Keratinocyte (primary cell): Measurements from ENCODE around the gene TRPC4AP. TPM values are rescaled to one million over a fixed set of nuclear protein-coding genes. Genes with fewer than 3 reads are reported as not detected.

Experiments used
- DNase-seq: peaks from one replicate; pipeline ENCODE4 v3.0.0-alpha.2; 2011; ENCODE audit warnings: low read depth, missing footprints, low spot score
- FAIRE-seq: peaks from 2 replicates; lab custom pipeline; 2011; peaks lifted over from hg19 to GRCh38; lab: Jason Lieb, UNC
- H2AFZ ChIP-seq: 2 replicates; pipeline ENCODE4 v1.6.0; 2012; ENCODE audit warnings: low read length, control low read depth, inconsistent platforms; ENCODE audit not compliant: control insufficient read depth
- H3K27ac ChIP-seq: 2 replicates; pipeline ENCODE4 v1.5.1; 2011; ENCODE audit warnings: low read length; ENCODE audit not compliant: control insufficient read depth, insufficient read depth
- H3K27me3 ChIP-seq: 3 replicates; pipeline ENCODE4 v1.6.0; 2011; ENCODE audit warnings: low read length; ENCODE audit not compliant: control insufficient read depth, insufficient read depth; ENCODE audit errors: extremely low read depth
- H3K36me3 ChIP-seq, 2 experiments: 2 replicates in 1 of 2; 3 replicates in 1 of 2; pipeline ENCODE4 v1.5.1; 2011; ENCODE audit warnings: low read length in 2 of 2, mild to moderate bottlenecking in 1 of 2; ENCODE audit not compliant: control insufficient read depth in 2 of 2, insufficient read depth in 2 of 2; ENCODE audit errors: extremely low read depth in 1 of 2
- H3K4me1 ChIP-seq: 3 replicates; pipeline ENCODE4 v1.5.1; 2011; ENCODE audit warnings: low read length; ENCODE audit not compliant: control insufficient read depth, insufficient read depth; ENCODE audit errors: extremely low read depth
- H3K4me2 ChIP-seq: 3 replicates; pipeline ENCODE4 v1.6.0; 2011; ENCODE audit warnings: low read depth, low read length; ENCODE audit not compliant: control insufficient read depth, insufficient read depth; ENCODE audit errors: extremely low read depth
- H3K4me3 ChIP-seq, 3 experiments: fragments of 200-600 bp in 1 of 3; sonication (generic) in 1 of 3; 2 replicates in 2 of 3; 3 replicates in 1 of 3; pipeline ENCODE4 v1.5.1; 2011 to 2016; ENCODE audit warnings: low read length in 3 of 3, mild to moderate bottlenecking in 3 of 3, control low read depth in 2 of 3, inconsistent platforms in 1 of 3, low read depth in 1 of 3, mixed read lengths in 1 of 3, mixed run types in 1 of 3, moderate library complexity in 1 of 3; ENCODE audit not compliant: control insufficient read depth in 2 of 3, insufficient read depth in 2 of 3; ENCODE audit errors: extremely low read depth in 1 of 3
- H3K79me2 ChIP-seq: 2 replicates; pipeline ENCODE4 v1.6.0; 2012; ENCODE audit warnings: low read length; ENCODE audit not compliant: control insufficient read depth, insufficient read depth
- H3K9ac ChIP-seq: 3 replicates; pipeline ENCODE4 v1.6.0; 2011; ENCODE audit warnings: low read length; ENCODE audit not compliant: control insufficient read depth, insufficient read depth; ENCODE audit errors: extremely low read depth
- H3K9me1 ChIP-seq: 3 replicates; pipeline ENCODE4 v1.6.0; 2011; ENCODE audit warnings: low read length; ENCODE audit not compliant: control insufficient read depth, insufficient read depth; ENCODE audit errors: extremely low read depth
- H3K9me3 ChIP-seq: 2 replicates; pipeline ENCODE4 v1.5.1; 2012; ENCODE audit warnings: low read depth, low read length; ENCODE audit not compliant: control insufficient read depth
- H4K20me1 ChIP-seq: 3 replicates; pipeline ENCODE4 v1.6.0; 2011; ENCODE audit warnings: low read length; ENCODE audit not compliant: control insufficient read depth, insufficient read depth; ENCODE audit errors: extremely low read depth
- CTCF ChIP-seq, 3 experiments: IDR thresholded peaks in 1 of 3; conservative IDR thresholded peaks in 1 of 3; optimal IDR thresholded peaks in 1 of 3; 2 replicates in 2 of 3; 3 replicates in 1 of 3; pipeline versions ENCODE3 to v1.5.1; 2011; ENCODE audit warnings: low read length in 3 of 3, mild to moderate bottlenecking in 3 of 3, moderate library complexity in 2 of 3, control low read depth in 1 of 3, inconsistent platforms in 1 of 3; ENCODE audit not compliant: insufficient read depth in 2 of 3; ENCODE audit errors: extremely low read depth in 1 of 3
- EZH2 ChIP-seq: IDR thresholded peaks from one replicate; pipeline ENCODE4 v1.6.1; 2012; ENCODE audit warnings: inconsistent platforms, mild to moderate bottlenecking, low read length, moderate library complexity
- dilution Hi-C: fragments of 300-500 bp; cut with MboI; formaldehyde crosslinking; loops from one replicate; pipeline ENCODE4 v1.7.0; 2020; ENCODE audit warnings: low sequenced_read_pairs; ENCODE audit not compliant: extremely low pct_ligation_motif_present
- polyA plus RNA-seq, 5 experiments: library from polyadenylated mRNA; depleted of rRNA in 3 of 5; stranded (reverse) in 3 of 5; stranded (forward) in 1 of 5; unstranded in 1 of 5; fragments of >200 nt; gene quantifications; 1 replicate in 1 of 5; 2 replicates in 3 of 5; 3 replicates in 1 of 5; pipeline versions ENCODE4 v1.2.1 to v1.2.3, GENCODE V29; 2011 to 2012; ENCODE audit warnings: missing spikeins in 2 of 5, low read depth in 1 of 5, low replicate concordance in 1 of 5

Gene TRPC4AP
- polyA plus RNA-seq, 1 donor (not counting 4 experiments of a cell fraction or from before 2014, with no cell fraction given): 53.9 TPM

GRCh38 chr20:35034145-35034544 lies 58.5 kb downstream of the TRPC4AP start:
- TF ChIP-seq EZH2 (no peak), CTCF (optimal IDR thresholded peaks at IDR 0.05 in 1 of 3, IDR thresholded peaks at IDR 0.05 in 1 of 3, conservative IDR thresholded peaks at IDR 0.05 in 1 of 3; ENCODE audit: extremely low read depth in 1 of 3, insufficient read depth in 2 of 3, low read length in 3 of 3) (no peak)
- H4K20me1 ChIP-seq: no peaks in the 10 kb centered on the region
- H3K36me3 ChIP-seq: peaks cover 13 to 19% of the 10 kb centered on the region in 2 experiments
- dilution Hi-C loops: no loop called here
- no peak overlapping the region for H3K4me3 ChIP-seq
- FAIRE-seq (no peak), DNase-seq (no peak)
- peaks cover 3% of the 10 kb centered on the region for H3K4me1 ChIP-seq
- H3K9ac ChIP-seq: no peak overlapping the region
- H3K9me3 ChIP-seq: no peaks in the 10 kb centered on the region
- H3K9me1 ChIP-seq: no peaks in the 10 kb centered on the region
- no peak overlapping the region for H3K27ac ChIP-seq
- no peak overlapping the region for H3K4me2 ChIP-seq
- H2AFZ ChIP-seq: no peak overlapping the region
- H3K79me2 ChIP-seq: no peaks in the 10 kb centered on the region
- no peaks in the 10 kb centered on the region for H3K27me3 ChIP-seq

- H4K20me1 ChIP-seq: no peaks in the 10 kb centered on the region
- H3K36me3 ChIP-seq: peaks cover 10 to 23% of the 10 kb centered on the region in 2 experiments
- no peaks in the 10 kb centered on the region for H3K27me3 ChIP-seq
- no peak overlapping the region for H3K4me3 ChIP-seq
- TF ChIP-seq EZH2 (no peak), CTCF (optimal IDR thresholded peaks at IDR 0.05 in 1 of 3, IDR thresholded peaks at IDR 0.05 in 1 of 3, conservative IDR thresholded peaks at IDR 0.05 in 1 of 3; ENCODE audit: extremely low read depth in 1 of 3, insufficient read depth in 2 of 3, low read length in 3 of 3) (no peak)
- H3K9ac ChIP-seq: no peak overlapping the region
- no peak overlapping the region for H3K4me2 ChIP-seq
- FAIRE-seq (no peak), DNase-seq (no peak)
- dilution Hi-C loops: no loop called here
- no peaks in the 10 kb centered on the region for H3K79me2 ChIP-seq
- H3K27ac ChIP-seq: no peak overlapping the region
- H2AFZ ChIP-seq: no peak overlapping the region
- no peaks in the 10 kb centered on the region for H3K4me1 ChIP-seq
- no peaks in the 10 kb centered on the region for H3K9me3 ChIP-seq
- H3K9me1 ChIP-seq: no peaks in the 10 kb centered on the region
Observed at GRCh38 chr20:35030136-35030535, 62.5 kb downstream of the TRPC4AP start.
